ENCODE results near the gene MTHFD1L.

MTHFD1L gene

GRCh38 chr6:150915131-150915879 is 49.8 kb downstream of the MTHFD1L start:
- Histone ChIP-seq H3K27me3 (ENCODE audit: insufficient read depth, low read length, poor library complexity) (no peaks in the 10 kb centered on the region), H3K79me2 (ENCODE audit: insufficient read depth, low read length) (no peaks in the 10 kb centered on the region), H3K4me2 (ENCODE audit: insufficient read depth, low read length) (no peak overlapping the region), H4K20me1 (ENCODE audit: insufficient read depth, low read length) (peaks cover 2% of the 10 kb centered on the region; the same call in 1 of the 2 replicates), H3K27ac (ENCODE audit: low read length) (no peak overlapping the region), H3K4me1 (ENCODE audit: insufficient read depth, low read length) (no peaks in the 10 kb centered on the region), H3K4me3 (ENCODE audit: low read depth in 1 of 2, low read length in 2 of 2) (no peak overlapping the region), H2AFZ (ENCODE audit: low read depth, low read length) (no peak overlapping the region), H3K9ac (ENCODE audit: low read depth, low read length) (no peak overlapping the region), H3K36me3 (ENCODE audit: insufficient read depth, low read length) (peaks cover 72% of the 10 kb centered on the region), H3K9me3 (ENCODE audit: insufficient read depth, low read length, severe bottlenecking) (no peaks in the 10 kb centered on the region)
- DNase-seq (no peak), ATAC-seq (ENCODE audit: insufficient read depth, low read depth) (no peak)
- no peak for TF ChIP-seq EZH2 (IDR thresholded peaks at IDR 0.05; ENCODE audit: borderline replicate concordance, low read depth, low read length, severe bottlenecking)
- no peak for TF ChIP-seq CTCF (IDR thresholded peaks at IDR 0.05; ENCODE audit: borderline replicate concordance, extremely low read depth, low read length, poor library complexity, severe bottlenecking)

- no peak overlapping the region for H3K4me2 ChIP-seq (ENCODE audit: insufficient read depth, low read length)
- no peak overlapping the region for H2AFZ ChIP-seq (ENCODE audit: low read depth, low read length)
- no peaks in the 10 kb centered on the region for H3K79me2 ChIP-seq (ENCODE audit: insufficient read depth, low read length)
- no peak for TF ChIP-seq CTCF (IDR thresholded peaks at IDR 0.05; ENCODE audit: borderline replicate concordance, extremely low read depth, low read length, poor library complexity, severe bottlenecking)
- TF ChIP-seq EZH2 (IDR thresholded peaks at IDR 0.05; ENCODE audit: borderline replicate concordance, low read depth, low read length, severe bottlenecking), result no peak
- DNase-seq (no peak), ATAC-seq (ENCODE audit: insufficient read depth, low read depth) (no peak)
- H3K36me3 ChIP-seq (ENCODE audit: insufficient read depth, low read length), result peaks cover 69% of the 10 kb centered on the region
- H3K4me3 ChIP-seq (ENCODE audit: low read depth in 1 of 2, low read length in 2 of 2), result no peak overlapping the region
- H3K4me1 ChIP-seq (ENCODE audit: insufficient read depth, low read length), result no peaks in the 10 kb centered on the region
- no peak overlapping the region for H3K9ac ChIP-seq (ENCODE audit: low read depth, low read length)
- no peak overlapping the region for H3K27ac ChIP-seq (ENCODE audit: low read length)
- no peaks in the 10 kb centered on the region for H3K9me3 ChIP-seq (ENCODE audit: insufficient read depth, low read length, severe bottlenecking)
- H3K27me3 ChIP-seq (ENCODE audit: insufficient read depth, low read length, poor library complexity), result no peaks in the 10 kb centered on the region
- peaks cover 2% of the 10 kb centered on the region; the same call in 1 of the 2 replicates for H4K20me1 ChIP-seq (ENCODE audit: insufficient read depth, low read length)
These were observed 50.4 kb downstream of the MTHFD1L start for GRCh38 chr6:150915880-150916265.

- H3K4me1 ChIP-seq (ENCODE audit: insufficient read depth, low read length), result no peaks in the 10 kb centered on the region
These were observed 54.4 kb downstream of the MTHFD1L start for GRCh38 chr6:150919938-150920337.

More at GRCh38 chr6:150919938-150920337, 54.4 kb downstream of the MTHFD1L start:
- Histone ChIP-seq H3K9me3 (ENCODE audit: insufficient read depth, low read length, severe bottlenecking) (no peaks in the 10 kb centered on the region), H3K4me3 (ENCODE audit: low read depth in 1 of 2, low read length in 2 of 2) (no peak overlapping the region), H3K27ac (ENCODE audit: low read length) (no peak overlapping the region), H3K4me2 (ENCODE audit: insufficient read depth, low read length) (no peak overlapping the region), H4K20me1 (ENCODE audit: insufficient read depth, low read length) (no peaks in the 10 kb centered on the region; the same call in 1 of the 2 replicates), H3K79me2 (ENCODE audit: insufficient read depth, low read length) (no peaks in the 10 kb centered on the region), H3K27me3 (ENCODE audit: insufficient read depth, low read length, poor library complexity) (no peaks in the 10 kb centered on the region), H2AFZ (ENCODE audit: low read depth, low read length) (no peak overlapping the region), H3K36me3 (ENCODE audit: insufficient read depth, low read length) (peaks cover 70% of the 10 kb centered on the region), H3K9ac (ENCODE audit: low read depth, low read length) (no peak overlapping the region)
- DNase-seq (no peak), ATAC-seq (ENCODE audit: insufficient read depth, low read depth) (no peak)
- TF ChIP-seq CTCF (IDR thresholded peaks at IDR 0.05; ENCODE audit: borderline replicate concordance, extremely low read depth, low read length, poor library complexity, severe bottlenecking), result no peak
- TF ChIP-seq EZH2 (IDR thresholded peaks at IDR 0.05; ENCODE audit: borderline replicate concordance, low read depth, low read length, severe bottlenecking), result no peak

All from DND-41 (cell line).